ENCODE results near the gene KNSTRN. TPM values are rescaled to one million over a fixed set of nuclear protein-coding genes. Genes with fewer than 3 reads are reported as not detected.
A peak's percentile ranks its signal among the peaks of the same experiment; 100 is the strongest.

KNSTRN gene
- total and polyA plus RNA-seq, 9 donors, result 17.8 to 24.8 (median 22.2) TPM

DNA sequence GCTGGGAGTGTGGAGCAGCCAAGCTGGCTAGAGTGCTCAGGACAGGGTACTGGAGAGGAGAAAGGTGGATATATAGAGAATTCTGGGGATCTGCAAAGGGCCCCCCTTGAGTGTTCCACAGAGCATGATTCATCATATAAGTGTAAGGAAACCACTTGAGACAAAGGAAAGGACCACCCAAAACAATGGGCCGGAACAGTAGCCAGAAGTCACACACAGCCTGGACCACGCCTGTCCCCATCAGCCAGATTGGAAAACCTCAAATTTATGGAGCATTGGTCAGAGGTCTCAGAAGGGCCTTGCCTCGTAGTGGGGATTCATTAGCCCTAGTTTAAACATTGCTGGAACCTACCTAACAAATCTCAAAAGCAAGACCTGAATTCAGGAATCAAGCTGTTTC lies 4.9 kb upstream of the KNSTRN start:
- Histone ChIP-seq H3K27me3 (ENCODE audit: control insufficient read depth, insufficient read depth, low read length) (no peaks in the 10 kb centered on the region), H3K36me3 (ENCODE audit: control insufficient read depth, insufficient read depth, low read length) (no peaks in the 10 kb centered on the region), H3K9me3 (replicated peaks; ENCODE audit: control insufficient read depth, low read depth, low read length) (no peaks in the 10 kb centered on the region), H3K4me1 (ENCODE audit: control insufficient read depth, insufficient read depth, low read length) (peaks cover 9% of the 10 kb centered on the region), H3K27ac (ENCODE audit: low read length) (no peak overlapping the region), H3K4me3 (ENCODE audit: low read length) (no peak overlapping the region)
- WGBS (ENCODE audit: insufficient coverage), result 61% methylated on average over 3 of the region's 3 CpGs
- DNase-seq, result no peak

DNA sequence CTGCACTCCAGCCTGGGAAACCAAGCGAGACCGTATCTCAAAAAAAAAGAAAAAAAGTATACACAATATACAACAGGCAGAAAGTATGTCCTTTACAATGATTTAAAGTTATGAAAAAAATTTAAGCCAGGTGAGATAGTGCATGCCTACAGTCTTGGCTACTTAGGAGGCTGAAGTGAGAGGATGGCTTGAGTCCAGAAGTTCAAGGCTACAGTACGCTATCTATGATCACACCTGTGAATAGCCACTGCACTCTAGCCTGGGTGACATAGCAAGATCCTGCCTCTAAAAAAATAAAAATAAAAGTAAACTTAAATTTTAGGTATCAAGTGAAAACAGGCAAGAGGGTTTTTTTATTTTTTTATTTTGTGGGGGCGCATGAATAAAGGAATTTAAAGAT lies 3.1 kb upstream of the KNSTRN start:
- Histone ChIP-seq H3K36me3 (ENCODE audit: control insufficient read depth, insufficient read depth, low read length) (peaks cover 2% of the 10 kb centered on the region), H3K9me3 (replicated peaks; ENCODE audit: control insufficient read depth, low read depth, low read length) (no peaks in the 10 kb centered on the region), H3K27ac (ENCODE audit: low read length) (peak overlapping the region; percentile 21), H3K4me3 (ENCODE audit: low read length) (no peak overlapping the region), H3K27me3 (ENCODE audit: control insufficient read depth, insufficient read depth, low read length) (no peaks in the 10 kb centered on the region), H3K4me1 (ENCODE audit: control insufficient read depth, insufficient read depth, low read length) (peaks cover 16% of the 10 kb centered on the region)
- DNase-seq, result no peak
- no CpG with 5 or more reads among the region's 4 CpGs for WGBS (ENCODE audit: insufficient coverage)

DNA sequence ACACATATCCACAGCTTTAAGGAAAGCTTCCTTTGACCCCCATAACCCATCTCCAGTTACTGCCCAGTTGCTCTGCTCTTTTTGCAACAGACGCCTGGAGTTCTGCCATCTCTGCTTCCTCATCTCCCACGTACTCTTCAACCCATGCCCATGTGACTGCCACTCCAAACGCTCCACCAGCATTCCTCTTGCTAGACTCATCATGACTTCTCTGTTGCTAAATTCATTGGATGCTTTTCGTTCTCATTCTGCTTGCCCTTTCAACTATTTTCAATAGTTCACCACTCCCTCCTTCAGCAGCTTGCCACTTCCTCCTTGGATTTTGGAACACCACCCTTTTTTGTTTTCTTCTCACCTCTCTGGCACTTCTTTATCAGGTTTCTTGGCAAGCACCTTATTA lies 2.7 kb upstream of the KNSTRN start:
- Histone ChIP-seq H3K36me3 (ENCODE audit: control insufficient read depth, insufficient read depth, low read length) (peaks cover 2% of the 10 kb centered on the region), H3K4me3 (ENCODE audit: low read length) (no peak overlapping the region), H3K4me1 (ENCODE audit: control insufficient read depth, insufficient read depth, low read length) (peaks cover 16% of the 10 kb centered on the region), H3K27ac (ENCODE audit: low read length) (peak overlapping the region; percentile 62), H3K9me3 (replicated peaks; ENCODE audit: control insufficient read depth, low read depth, low read length) (no peaks in the 10 kb centered on the region), H3K27me3 (ENCODE audit: control insufficient read depth, insufficient read depth, low read length) (no peaks in the 10 kb centered on the region)
- 30% methylated on average over 4 of the region's 4 CpGs for WGBS (ENCODE audit: insufficient coverage)
- peak; percentile 87 for DNase-seq

DNA sequence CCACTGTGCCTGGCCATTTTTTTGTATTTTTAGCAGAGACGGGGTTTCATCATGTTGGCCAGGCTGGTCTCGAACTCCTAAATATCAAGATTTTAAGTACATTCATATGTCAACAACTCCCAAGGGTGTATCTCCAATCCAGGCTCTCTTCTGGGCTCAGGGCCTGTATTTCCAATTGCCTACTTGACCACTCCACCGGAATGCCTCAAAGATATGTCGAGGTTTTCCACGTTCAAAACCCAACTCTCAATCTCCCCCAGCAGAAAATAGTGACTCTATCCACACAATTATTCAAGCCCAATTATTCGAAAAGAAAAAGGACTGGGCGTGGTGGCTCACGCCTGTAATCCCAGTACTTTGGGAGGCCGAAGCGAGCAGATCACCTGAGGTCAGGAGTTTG lies 1.9 kb upstream of the KNSTRN start:
- Histone ChIP-seq H3K9me3 (replicated peaks; ENCODE audit: control insufficient read depth, low read depth, low read length) (no peaks in the 10 kb centered on the region), H3K4me3 (ENCODE audit: low read length) (no peak overlapping the region), H3K4me1 (ENCODE audit: control insufficient read depth, insufficient read depth, low read length) (peaks cover 16% of the 10 kb centered on the region), H3K27me3 (ENCODE audit: control insufficient read depth, insufficient read depth, low read length) (no peaks in the 10 kb centered on the region), H3K36me3 (ENCODE audit: control insufficient read depth, insufficient read depth, low read length) (peaks cover 2% of the 10 kb centered on the region), H3K27ac (ENCODE audit: low read length) (no peak overlapping the region)
- no peak for DNase-seq
- WGBS (ENCODE audit: insufficient coverage), result 86% methylated on average over 10 of the region's 10 CpGs

DNA sequence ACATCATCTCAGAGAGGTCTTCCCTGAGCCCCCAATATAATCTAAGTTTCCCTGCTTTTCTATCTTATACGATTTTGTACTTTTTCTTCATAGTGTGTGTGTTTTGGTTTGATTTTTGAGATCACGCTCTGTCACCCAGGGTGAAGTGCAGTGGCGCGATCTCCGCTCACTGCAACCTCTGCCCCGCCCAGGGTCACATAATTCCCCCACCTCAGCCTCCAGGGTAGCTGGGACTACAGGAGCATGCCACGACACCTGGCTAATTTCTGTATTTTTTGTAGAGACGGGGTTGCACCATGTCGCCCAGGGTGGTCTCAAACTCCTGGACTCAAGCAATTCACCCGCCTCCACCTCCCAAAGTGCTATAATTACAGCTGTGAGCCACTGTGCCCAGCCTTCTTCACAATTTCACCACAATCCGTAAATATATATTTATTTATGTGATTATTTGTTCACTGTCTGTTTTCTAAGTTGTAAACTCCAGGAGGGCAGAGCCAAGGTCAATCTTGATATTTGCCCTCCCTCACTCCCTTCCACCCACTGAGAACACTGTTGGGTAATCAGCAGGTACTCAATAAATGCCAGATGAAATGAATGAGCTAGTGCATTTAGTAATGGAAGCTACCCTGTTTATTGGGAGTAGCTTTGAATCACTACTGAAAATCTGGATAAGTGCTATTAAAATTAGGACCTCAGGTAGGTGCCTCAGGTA lies 547 bp upstream of the KNSTRN start:
- H3K27ac ChIP-seq (ENCODE audit: low read length), result no peak overlapping the region
- no peak overlapping the region for H3K4me3 ChIP-seq (ENCODE audit: low read length)
- H3K9me3 ChIP-seq (replicated peaks; ENCODE audit: control insufficient read depth, low read depth, low read length), result no peaks in the 10 kb centered on the region
- H3K36me3 ChIP-seq (ENCODE audit: control insufficient read depth, insufficient read depth, low read length), result peaks cover 13% of the 10 kb centered on the region
- WGBS (ENCODE audit: insufficient coverage), result 90% methylated on average over 4 of the region's 11 CpGs
- H3K27me3 ChIP-seq (ENCODE audit: control insufficient read depth, insufficient read depth, low read length), result no peaks in the 10 kb centered on the region
- H3K4me1 ChIP-seq (ENCODE audit: control insufficient read depth, insufficient read depth, low read length), result peaks cover 16% of the 10 kb centered on the region
- DNase-seq, result no peak

DNA sequence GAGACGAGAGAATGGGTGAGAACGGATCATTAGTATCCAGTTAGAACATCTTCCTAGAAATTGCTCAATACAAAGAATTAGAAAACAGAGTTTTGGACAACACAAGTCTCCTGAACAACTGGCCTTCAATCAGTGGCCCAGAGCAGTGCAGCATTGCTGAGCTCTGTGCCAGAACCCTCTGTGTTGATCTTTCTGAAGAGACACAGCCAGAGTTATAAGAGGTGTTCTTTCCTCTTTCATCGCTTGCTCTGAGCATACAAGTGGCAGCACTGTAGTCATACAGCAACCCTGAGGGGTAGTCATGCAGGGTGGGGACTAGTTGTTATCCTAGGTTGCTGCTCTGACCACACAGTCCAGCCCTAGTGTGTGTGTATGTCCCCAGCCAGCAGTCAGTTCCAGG lies 4.0 kb downstream of the KNSTRN start:
- Histone ChIP-seq H3K4me1 (ENCODE audit: control insufficient read depth, insufficient read depth, low read length) (peaks cover 11% of the 10 kb centered on the region), H3K9me3 (replicated peaks; ENCODE audit: control insufficient read depth, low read depth, low read length) (no peaks in the 10 kb centered on the region), H3K4me3 (ENCODE audit: low read length) (no peak overlapping the region), H3K27me3 (ENCODE audit: control insufficient read depth, insufficient read depth, low read length) (no peaks in the 10 kb centered on the region), H3K36me3 (ENCODE audit: control insufficient read depth, insufficient read depth, low read length) (peaks cover 34% of the 10 kb centered on the region), H3K27ac (ENCODE audit: low read length) (no peak overlapping the region)
- WGBS (ENCODE audit: insufficient coverage), result 100% methylated on average over 2 of the region's 3 CpGs
- DNase-seq, result no peak

DNA sequence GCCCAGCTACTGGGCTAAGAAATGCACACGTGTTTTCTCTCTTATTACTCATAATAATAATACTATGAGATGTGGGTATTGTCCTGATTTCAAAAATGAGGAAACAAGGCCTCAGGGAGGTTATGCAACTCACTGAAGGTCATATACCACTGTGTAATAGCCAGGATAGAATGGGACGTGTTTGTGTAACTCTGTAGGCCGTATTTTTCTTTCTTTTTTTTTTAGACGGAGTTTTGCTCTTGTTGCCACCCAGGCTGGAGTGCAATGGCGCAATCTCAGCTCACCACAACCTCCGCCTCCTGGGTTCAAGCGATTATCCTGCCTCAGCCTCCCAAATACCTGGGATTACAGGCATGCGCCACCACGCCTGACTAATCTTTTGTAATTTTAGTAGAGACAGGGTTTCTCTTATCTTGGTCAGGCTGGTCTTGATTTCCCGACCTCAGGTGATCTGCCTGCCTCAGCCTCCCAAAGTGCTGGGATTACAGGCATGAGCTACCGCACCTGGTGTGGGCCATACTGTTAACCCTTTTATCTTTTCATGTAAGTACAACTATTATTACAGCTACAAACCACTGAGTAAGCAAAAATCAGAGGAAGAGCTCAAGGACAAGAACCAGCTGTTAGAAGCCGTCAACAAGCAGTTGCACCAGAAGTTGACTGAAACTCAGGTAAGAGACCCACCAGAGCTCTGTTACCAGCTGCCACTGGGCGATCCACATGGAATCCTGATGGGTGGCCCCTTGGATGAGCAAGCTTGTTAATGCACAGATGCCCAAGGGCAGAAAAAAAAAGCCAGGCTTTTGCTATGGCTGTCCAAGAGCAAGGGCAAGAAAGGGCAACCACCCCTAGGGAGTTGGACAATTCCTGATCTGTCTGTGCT lies 6.7 kb downstream of the KNSTRN start:
- Histone ChIP-seq H3K36me3 (ENCODE audit: control insufficient read depth, insufficient read depth, low read length) (peaks cover 43% of the 10 kb centered on the region), H3K27ac (ENCODE audit: low read length) (no peak overlapping the region), H3K4me1 (ENCODE audit: control insufficient read depth, insufficient read depth, low read length) (no peaks in the 10 kb centered on the region), H3K4me3 (ENCODE audit: low read length) (no peak overlapping the region), H3K27me3 (ENCODE audit: control insufficient read depth, insufficient read depth, low read length) (no peaks in the 10 kb centered on the region), H3K9me3 (replicated peaks; ENCODE audit: control insufficient read depth, low read depth, low read length) (no peaks in the 10 kb centered on the region)
- WGBS (ENCODE audit: insufficient coverage), result 94% methylated on average over 9 of the region's 13 CpGs
- peak; percentile 39 for DNase-seq

DNA sequence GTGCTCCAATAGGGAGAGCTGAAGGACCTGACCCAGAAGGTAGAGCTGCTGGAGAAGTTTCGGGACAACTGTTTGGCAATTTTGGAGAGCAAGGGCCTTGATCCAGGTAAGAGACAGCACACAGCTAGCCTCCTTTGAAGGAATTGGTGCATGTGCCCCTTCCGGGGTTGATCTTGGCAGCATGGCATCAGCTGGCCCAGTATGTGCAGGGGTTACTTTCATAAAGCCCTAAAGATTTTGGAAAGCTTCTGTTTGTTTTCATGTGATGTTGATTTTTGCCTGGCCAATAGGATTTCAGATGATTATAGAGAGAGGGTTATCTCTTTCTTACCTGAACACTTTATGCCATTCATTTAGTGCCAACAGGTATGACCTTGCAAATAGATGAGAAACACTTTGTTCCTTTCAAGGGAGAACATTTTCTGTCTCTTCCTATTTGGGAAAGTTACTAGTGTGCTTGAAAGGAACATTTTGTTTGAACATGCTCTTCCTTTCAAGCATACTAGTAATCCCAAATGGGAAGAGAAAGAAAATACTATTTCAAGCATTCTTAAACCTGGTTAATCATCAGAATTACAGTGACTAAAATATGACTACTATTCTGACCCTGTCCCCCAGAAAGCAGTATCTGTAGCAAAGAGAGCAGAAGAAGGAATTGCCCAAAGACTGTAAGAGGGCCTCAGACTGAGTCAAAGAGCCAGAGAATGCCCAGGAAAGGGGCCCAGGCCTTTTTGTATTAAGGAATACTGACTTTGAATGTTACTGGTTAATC lies 7.5 kb downstream of the KNSTRN start:
- WGBS (ENCODE audit: insufficient coverage), result 100% methylated on average over 1 of the region's 2 CpGs
- no peak overlapping the region for H3K27ac ChIP-seq (ENCODE audit: low read length)
- no peaks in the 10 kb centered on the region for H3K27me3 ChIP-seq (ENCODE audit: control insufficient read depth, insufficient read depth, low read length)
- H3K4me1 ChIP-seq (ENCODE audit: control insufficient read depth, insufficient read depth, low read length), result no peaks in the 10 kb centered on the region
- H3K9me3 ChIP-seq (replicated peaks; ENCODE audit: control insufficient read depth, low read depth, low read length), result no peaks in the 10 kb centered on the region
- peaks cover 47% of the 10 kb centered on the region for H3K36me3 ChIP-seq (ENCODE audit: control insufficient read depth, insufficient read depth, low read length)
- DNase-seq, result no peak
- no peak overlapping the region for H3K4me3 ChIP-seq (ENCODE audit: low read length)

DNA sequence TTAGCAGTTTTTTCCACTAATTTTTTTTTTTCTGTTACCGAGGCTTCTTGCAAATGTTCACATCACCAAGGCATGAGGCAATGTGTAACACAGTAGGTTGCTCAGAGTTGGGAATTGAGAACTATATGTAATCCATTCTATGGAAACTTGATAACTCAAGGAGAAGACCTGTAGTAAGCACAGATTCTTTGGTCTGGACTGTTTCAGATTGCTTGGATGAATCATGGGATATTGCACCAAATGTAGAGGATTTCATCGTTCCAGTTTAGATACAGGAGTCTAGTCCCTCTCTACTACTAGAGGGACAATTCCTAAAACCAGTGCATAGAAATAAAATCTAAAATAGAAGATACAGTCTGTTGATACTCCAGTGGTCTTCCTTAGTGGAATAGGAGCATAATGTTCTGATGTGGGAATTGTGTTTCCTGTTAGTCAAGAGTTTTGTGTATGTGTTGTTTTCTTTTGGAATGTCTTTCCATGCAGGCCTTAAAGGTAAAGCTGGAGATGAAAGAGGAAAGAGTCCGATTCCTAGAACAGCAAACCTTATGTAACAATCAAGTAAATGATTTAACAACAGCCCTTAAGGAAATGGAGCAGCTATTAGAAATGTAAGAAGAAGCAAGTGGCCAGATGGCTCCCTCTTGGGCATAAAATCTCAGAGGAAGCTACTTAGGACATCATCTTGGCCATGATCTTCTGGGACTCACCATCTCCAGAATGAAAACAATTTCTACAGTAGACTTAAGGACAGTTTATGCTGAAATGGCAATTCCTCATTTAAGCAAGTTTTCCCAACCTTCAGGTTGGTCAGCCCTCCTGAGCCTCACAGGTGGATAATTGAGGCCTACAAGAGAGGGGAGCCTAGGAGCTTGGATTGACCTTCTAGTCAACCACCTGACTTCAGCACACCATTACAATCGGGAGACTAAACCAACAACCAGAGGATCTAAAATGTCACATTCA lies 10.7 kb downstream of the KNSTRN start:
- Histone ChIP-seq H3K4me1 (ENCODE audit: control insufficient read depth, insufficient read depth, low read length) (no peaks in the 10 kb centered on the region), H3K9me3 (replicated peaks; ENCODE audit: control insufficient read depth, low read depth, low read length) (no peaks in the 10 kb centered on the region), H3K27me3 (ENCODE audit: control insufficient read depth, insufficient read depth, low read length) (no peaks in the 10 kb centered on the region), H3K27ac (ENCODE audit: low read length) (no peak overlapping the region), H3K4me3 (ENCODE audit: low read length) (no peak overlapping the region), H3K36me3 (ENCODE audit: control insufficient read depth, insufficient read depth, low read length) (peaks cover 31% of the 10 kb centered on the region)
- no CpG with 5 or more reads among the region's 4 CpGs for WGBS (ENCODE audit: insufficient coverage)
- no peak for DNase-seq

Measured in muscle of leg (tissue), 11 donors.